Measurements from ENCODE around the gene ZACN. TPM values are rescaled to one million over a fixed set of nuclear protein-coding genes. Genes with fewer than 3 reads are reported as not detected.

The ZACN gene
- total RNA-seq, 1 donor from 2014 or later, result not detected

DNA sequence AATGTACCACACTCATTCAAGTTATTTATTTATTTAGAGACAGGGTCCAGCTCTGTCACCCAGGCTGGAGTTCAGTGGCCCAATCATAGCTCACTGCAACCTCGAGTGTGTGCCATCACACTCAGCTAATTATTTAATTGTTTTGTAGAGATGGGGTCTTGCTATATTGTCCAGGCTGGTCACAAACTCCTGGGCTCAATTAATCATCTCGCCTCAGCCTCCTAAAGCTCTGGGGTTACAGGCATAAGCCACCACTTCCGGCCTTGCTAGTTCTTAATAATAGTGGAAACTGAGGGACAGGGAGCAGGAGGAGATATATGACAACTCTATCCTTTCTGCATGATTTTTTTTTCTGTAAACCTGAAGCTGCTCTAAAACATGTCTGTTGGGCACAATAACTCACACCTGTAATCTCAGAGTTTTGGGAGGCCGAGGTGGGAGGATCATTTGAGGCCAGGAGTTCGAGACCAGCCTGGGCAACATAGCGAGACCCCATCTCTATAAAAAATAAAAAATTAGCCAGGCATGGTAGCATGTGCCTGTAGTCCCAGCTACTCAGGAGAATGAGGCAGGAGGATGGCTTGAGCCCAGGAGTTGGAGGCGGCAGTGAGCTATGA is 36.3 kb downstream of the ZACN start:
- no peak for TF ChIP-seq POLR2AphosphoS5 (IDR thresholded peaks at IDR 0.05; ENCODE audit: insufficient read depth in 1 of 2, low read depth in 1 of 2)
- no peak for TF ChIP-seq POLR2A (IDR thresholded peaks at IDR 0.05)
- TF ChIP-seq, protein P1, sequence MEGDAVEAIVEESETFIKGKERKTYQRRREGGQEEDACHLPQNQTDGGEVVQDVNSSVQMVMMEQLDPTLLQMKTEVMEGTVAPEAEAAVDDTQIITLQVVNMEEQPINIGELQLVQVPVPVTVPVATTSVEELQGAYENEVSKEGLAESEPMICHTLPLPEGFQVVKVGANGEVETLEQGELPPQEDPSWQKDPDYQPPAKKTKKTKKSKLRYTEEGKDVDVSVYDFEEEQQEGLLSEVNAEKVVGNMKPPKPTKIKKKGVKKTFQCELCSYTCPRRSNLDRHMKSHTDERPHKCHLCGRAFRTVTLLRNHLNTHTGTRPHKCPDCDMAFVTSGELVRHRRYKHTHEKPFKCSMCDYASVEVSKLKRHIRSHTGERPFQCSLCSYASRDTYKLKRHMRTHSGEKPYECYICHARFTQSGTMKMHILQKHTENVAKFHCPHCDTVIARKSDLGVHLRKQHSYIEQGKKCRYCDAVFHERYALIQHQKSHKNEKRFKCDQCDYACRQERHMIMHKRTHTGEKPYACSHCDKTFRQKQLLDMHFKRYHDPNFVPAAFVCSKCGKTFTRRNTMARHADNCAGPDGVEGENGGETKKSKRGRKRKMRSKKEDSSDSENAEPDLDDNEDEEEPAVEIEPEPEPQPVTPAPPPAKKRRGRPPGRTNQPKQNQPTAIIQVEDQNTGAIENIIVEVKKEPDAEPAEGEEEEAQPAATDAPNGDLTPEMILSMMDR (IDR thresholded peaks at IDR 0.05), result no peak
- H3K9me3 ChIP-seq, result no peaks in the 10 kb centered on the region
- H3K27me3 ChIP-seq, result no peaks in the 10 kb centered on the region
- H3K36me3 ChIP-seq, result no peaks in the 10 kb centered on the region
- DNase-seq (ENCODE audit: extremely low spot score in 2 of 2), result no peak
- intact Hi-C loops (cut with DNase I), result no loop called here
- H3K4me1 ChIP-seq, result no peaks in the 10 kb centered on the region
- no peak overlapping the region for H3K27ac ChIP-seq
- no peak overlapping the region for H3K4me3 ChIP-seq

DNA sequence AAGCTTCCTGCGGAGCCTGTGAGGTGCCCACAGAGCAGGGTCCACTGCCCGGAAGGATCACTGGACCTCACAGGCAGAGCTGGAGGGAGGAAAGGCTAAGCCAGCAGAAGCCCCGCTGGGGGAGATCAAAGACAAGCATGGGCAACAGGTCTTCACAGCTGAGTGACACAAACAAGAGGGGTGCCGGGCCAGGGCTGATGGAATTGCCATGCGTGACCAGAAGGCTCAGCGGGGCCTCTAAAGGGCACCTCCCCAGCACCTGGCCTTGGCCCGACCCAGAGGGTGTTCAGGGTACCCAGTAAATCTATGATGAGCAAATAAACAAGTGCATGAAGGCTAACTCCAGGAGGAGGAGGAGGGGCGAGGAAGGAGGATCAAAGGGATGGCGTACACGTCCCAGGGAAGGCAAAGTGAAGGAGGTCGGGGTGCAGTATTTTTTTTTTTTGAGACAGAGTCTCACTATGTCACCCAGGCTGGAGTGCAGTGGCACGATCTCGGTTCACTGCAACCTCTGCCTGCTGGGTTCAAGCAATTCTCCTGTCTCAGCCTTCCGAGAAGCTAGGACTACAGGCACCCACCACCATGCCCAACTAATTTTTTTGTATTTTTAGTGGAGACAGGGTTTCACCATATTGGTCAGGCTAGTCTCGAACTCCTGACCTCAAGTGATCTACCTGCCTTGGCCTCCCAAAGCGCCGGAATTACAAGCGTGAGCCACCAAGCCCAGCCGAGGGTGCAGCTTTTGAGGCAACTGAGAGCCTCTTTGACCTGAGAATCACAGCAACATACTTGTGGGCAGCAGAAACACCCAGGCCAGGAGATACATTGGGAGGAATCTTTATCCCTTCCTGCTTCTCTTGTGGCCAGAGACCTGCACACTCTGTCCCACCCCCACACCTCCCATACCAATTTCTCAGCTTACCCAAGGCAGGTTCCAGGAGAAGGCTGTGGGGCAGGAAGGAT is 40.7 kb downstream of the ZACN start:
- no peak overlapping the region for H3K4me3 ChIP-seq
- intact Hi-C loops (cut with DNase I), result loop anchor here (2.0 to 5.0 kb wide), 2 partner anchors 63 to 161 kb away; no protein-coding TSS in a partner anchor
- TF ChIP-seq, protein P1 (IDR thresholded peaks at IDR 0.05), result no peak
- TF ChIP-seq POLR2A (IDR thresholded peaks at IDR 0.05) (no peak), POLR2AphosphoS5 (IDR thresholded peaks at IDR 0.05; ENCODE audit: insufficient read depth in 1 of 2, low read depth in 1 of 2) (no peak)
- H3K27me3 ChIP-seq, result no peaks in the 10 kb centered on the region
- peaks cover 10% of the 10 kb centered on the region for H3K4me1 ChIP-seq
- DNase-seq (ENCODE audit: extremely low spot score in 2 of 2), result no peak
- H3K36me3 ChIP-seq, result no peaks in the 10 kb centered on the region
- H3K27ac ChIP-seq, result no peak overlapping the region
- H3K9me3 ChIP-seq, result no peaks in the 10 kb centered on the region

DNA sequence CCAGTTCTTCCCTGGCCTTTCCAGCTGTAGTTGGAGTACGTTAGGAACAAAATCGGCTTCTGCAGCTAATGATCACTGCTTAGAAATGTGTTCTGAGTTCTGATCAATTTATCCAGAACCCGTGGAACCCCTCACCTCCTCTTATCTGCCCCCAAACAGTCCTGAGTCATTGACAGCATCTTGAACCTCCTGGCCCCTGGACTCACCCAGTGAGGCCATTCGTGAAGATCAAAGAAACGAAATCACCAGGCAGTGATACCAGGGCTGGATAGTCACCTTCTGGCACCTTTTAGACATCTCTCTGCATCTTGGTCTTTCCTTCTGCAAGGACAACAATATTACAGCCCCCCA is 41.7 kb downstream of the ZACN start:
- intact Hi-C loops (cut with DNase I), result loop anchor here (2.0 to 5.0 kb wide), 2 partner anchors 62 to 160 kb away; no protein-coding TSS in a partner anchor

DNA sequence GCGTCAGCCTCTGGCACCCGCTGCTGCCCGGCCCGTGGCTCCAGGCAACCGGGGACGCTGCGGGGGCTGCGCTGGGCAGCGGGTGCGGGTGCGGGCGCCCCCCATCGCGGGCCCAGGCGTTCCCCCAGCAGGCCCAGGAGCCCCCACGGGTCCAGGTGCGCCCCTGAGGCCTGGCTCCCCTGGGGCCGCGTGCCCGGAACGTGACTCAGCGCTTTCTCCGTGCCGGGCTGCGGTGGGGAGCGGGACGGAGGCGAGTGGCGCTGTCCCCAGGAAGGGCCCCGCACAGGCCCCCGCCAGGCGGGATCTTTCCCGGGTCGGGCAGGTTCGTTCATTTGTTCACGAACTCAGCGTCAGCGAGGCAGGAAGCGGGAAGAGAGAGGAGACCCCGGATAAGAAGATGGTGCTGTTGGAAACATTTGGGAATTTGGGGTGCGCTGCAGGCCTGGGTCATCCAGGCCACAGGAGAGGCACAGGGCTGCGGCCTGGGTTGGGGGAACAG is 43.0 kb downstream of the ZACN start:
- Histone ChIP-seq H3K27ac (peak overlapping the region; percentile 57), H3K27me3 (no peaks in the 10 kb centered on the region), H3K36me3 (no peaks in the 10 kb centered on the region), H3K4me1 (peaks cover 10% of the 10 kb centered on the region), H3K4me3 (peak overlapping the region; percentile 40 to 42), H3K9me3 (no peaks in the 10 kb centered on the region)
- DNase-seq (ENCODE audit: extremely low spot score in 2 of 2), result no peak
- intact Hi-C loops (cut with DNase I), result loop anchor here (2.0 to 5.0 kb wide), 2 partner anchors 60 to 159 kb away; no protein-coding TSS in a partner anchor
- TF ChIP-seq POLR2AphosphoS5 (IDR thresholded peaks at IDR 0.05; ENCODE audit: insufficient read depth in 1 of 2, low read depth in 1 of 2) (peak in 1 of 2 donors; percentile 17), POLR2A (IDR thresholded peaks at IDR 0.05) (no peak)
- TF ChIP-seq, protein P1 (IDR thresholded peaks at IDR 0.05), result no peak

More for the DNA sequence above, 41.7 kb downstream of the ZACN start:
- H3K4me1 ChIP-seq, result peaks cover 10% of the 10 kb centered on the region
- no peaks in the 10 kb centered on the region for H3K9me3 ChIP-seq
- no peak overlapping the region for H3K4me3 ChIP-seq
- TF ChIP-seq POLR2A (IDR thresholded peaks at IDR 0.05) (no peak), POLR2AphosphoS5 (IDR thresholded peaks at IDR 0.05; ENCODE audit: insufficient read depth in 1 of 2, low read depth in 1 of 2) (no peak)
- TF ChIP-seq, protein P1 (IDR thresholded peaks at IDR 0.05), result no peak
- H3K27me3 ChIP-seq, result no peaks in the 10 kb centered on the region
- no peak overlapping the region for H3K27ac ChIP-seq
- DNase-seq (ENCODE audit: extremely low spot score in 2 of 2), result peak in 1 of 2 donors; percentile 60
- no peaks in the 10 kb centered on the region for H3K36me3 ChIP-seq

Data from vagina (tissue), 2 donors.